ENCODE results near the gene AHDC1. TPM values are rescaled to one million over a fixed set of nuclear protein-coding genes. Genes with fewer than 3 reads are reported as not detected.

The AHDC1 gene
- total RNA-seq, 1 donor from 2014 or later: 40.1 TPM

- H3K4me3 ChIP-seq: peak overlapping the region; percentile 33
- TF ChIP-seq, protein P1, sequence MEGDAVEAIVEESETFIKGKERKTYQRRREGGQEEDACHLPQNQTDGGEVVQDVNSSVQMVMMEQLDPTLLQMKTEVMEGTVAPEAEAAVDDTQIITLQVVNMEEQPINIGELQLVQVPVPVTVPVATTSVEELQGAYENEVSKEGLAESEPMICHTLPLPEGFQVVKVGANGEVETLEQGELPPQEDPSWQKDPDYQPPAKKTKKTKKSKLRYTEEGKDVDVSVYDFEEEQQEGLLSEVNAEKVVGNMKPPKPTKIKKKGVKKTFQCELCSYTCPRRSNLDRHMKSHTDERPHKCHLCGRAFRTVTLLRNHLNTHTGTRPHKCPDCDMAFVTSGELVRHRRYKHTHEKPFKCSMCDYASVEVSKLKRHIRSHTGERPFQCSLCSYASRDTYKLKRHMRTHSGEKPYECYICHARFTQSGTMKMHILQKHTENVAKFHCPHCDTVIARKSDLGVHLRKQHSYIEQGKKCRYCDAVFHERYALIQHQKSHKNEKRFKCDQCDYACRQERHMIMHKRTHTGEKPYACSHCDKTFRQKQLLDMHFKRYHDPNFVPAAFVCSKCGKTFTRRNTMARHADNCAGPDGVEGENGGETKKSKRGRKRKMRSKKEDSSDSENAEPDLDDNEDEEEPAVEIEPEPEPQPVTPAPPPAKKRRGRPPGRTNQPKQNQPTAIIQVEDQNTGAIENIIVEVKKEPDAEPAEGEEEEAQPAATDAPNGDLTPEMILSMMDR (IDR thresholded peaks at IDR 0.05; ENCODE audit: borderline replicate concordance): no peak
- no peak for DNase-seq
- H3K36me3 ChIP-seq: no peaks in the 10 kb centered on the region
- H3K27me3 ChIP-seq (ENCODE audit: low read depth): no peaks in the 10 kb centered on the region
- intact Hi-C loops (cut with micrococcal nuclease): no loop called here
- no peaks in the 10 kb centered on the region for H3K9me3 ChIP-seq (replicated peaks)
- H3K27ac ChIP-seq (replicated peaks): peak overlapping the region; percentile 98
- H3K4me1 ChIP-seq: peaks cover 100% of the 10 kb centered on the region
Observed at GRCh38 chr1:27592232-27592930, 11.6 kb downstream of the AHDC1 start.

- Histone ChIP-seq H3K9me3 (replicated peaks) (no peaks in the 10 kb centered on the region), H3K36me3 (no peaks in the 10 kb centered on the region), H3K4me1 (peaks cover 100% of the 10 kb centered on the region), H3K4me3 (peak overlapping the region; percentile 9), H3K27ac (replicated peaks) (peak overlapping the region; percentile 98), H3K27me3 (ENCODE audit: low read depth) (no peaks in the 10 kb centered on the region)
- no peak for DNase-seq
- TF ChIP-seq, protein P1 (IDR thresholded peaks at IDR 0.05; ENCODE audit: borderline replicate concordance): no peak
- intact Hi-C loops (cut with micrococcal nuclease): no loop called here
Observed at GRCh38 chr1:27591622-27592021, 12.3 kb downstream of the AHDC1 start.

DNA sequence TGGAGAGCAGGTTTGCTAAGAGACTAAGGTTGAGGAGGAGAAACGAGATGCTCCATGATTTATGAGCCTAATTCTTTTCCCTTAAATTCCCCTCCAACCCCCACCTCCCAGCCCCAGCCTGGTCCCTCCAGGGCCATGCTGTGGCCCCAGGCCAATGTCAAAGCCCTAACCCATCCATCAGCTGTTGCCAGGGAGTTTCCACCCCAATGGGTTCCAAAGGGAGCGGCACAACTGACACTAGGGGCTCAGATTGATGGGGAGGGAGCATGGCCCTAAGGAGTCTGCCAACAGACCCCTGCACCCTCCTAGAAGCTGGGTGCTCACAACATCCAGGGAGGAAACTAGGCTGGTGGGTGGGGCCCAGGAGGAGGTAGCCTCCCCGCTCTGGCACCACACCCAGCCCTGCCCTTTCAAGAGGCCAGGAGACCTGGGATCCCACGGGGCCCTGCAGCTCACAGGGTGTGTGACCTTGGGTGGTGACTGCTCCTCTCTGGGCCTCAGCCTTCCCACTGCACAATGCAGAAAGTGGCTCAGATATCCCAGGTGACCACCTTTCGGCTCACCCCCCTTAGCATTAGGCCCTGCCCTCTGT, 12.9 kb downstream of the AHDC1 start:
- Histone ChIP-seq H3K9me3 (replicated peaks) (no peaks in the 10 kb centered on the region), H3K27ac (replicated peaks) (peak overlapping the region; percentile 98), H3K4me1 (peaks cover 100% of the 10 kb centered on the region), H3K27me3 (ENCODE audit: low read depth) (no peaks in the 10 kb centered on the region), H3K36me3 (no peaks in the 10 kb centered on the region), H3K4me3 (peak overlapping the region; percentile 9)
- DNase-seq: no peak
- intact Hi-C loops (cut with micrococcal nuclease): no loop called here
- TF ChIP-seq, protein P1 (IDR thresholded peaks at IDR 0.05; ENCODE audit: borderline replicate concordance): no peak

GRCh38 chr1:27589841-27590426, 14.0 kb downstream of the AHDC1 start:
- DNase-seq: no peak
- H3K4me3 ChIP-seq: peak overlapping the region; percentile 9
- TF ChIP-seq, protein P1 (IDR thresholded peaks at IDR 0.05; ENCODE audit: borderline replicate concordance): no peak
- no peaks in the 10 kb centered on the region for H3K9me3 ChIP-seq (replicated peaks)
- no peaks in the 10 kb centered on the region for H3K27me3 ChIP-seq (ENCODE audit: low read depth)
- no peaks in the 10 kb centered on the region for H3K36me3 ChIP-seq
- intact Hi-C loops (cut with micrococcal nuclease): no loop called here
- H3K4me1 ChIP-seq: peaks cover 100% of the 10 kb centered on the region
- peak overlapping the region; percentile 98 for H3K27ac ChIP-seq (replicated peaks)

DNA sequence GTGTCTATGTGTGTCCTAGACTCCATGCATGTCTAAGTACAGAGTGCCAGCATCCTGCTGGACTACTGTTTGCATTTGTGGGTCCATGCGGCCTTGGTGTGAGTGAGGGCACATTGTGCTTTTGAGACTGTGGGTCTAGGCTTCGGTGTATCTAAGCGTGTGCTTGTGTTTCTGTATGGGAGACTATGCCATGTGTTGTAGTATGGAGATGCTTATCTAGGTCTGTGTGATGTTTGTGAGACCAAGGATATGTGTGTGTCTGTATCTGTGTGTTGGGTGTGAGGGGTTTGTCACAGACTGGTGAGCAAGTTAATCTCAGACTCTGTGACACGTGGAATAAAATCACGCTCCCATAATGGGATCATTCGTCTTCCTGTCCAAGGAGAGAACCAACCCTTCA, 14.5 kb downstream of the AHDC1 start:
- TF ChIP-seq, protein P1 (IDR thresholded peaks at IDR 0.05; ENCODE audit: borderline replicate concordance): no peak
- peaks cover 100% of the 10 kb centered on the region for H3K4me1 ChIP-seq

More for the DNA sequence above, 14.5 kb downstream of the AHDC1 start:
- Histone ChIP-seq H3K9me3 (replicated peaks) (no peaks in the 10 kb centered on the region), H3K27ac (replicated peaks) (peak overlapping the region; percentile 98), H3K4me3 (peak overlapping the region; percentile 9), H3K27me3 (ENCODE audit: low read depth) (no peaks in the 10 kb centered on the region), H3K36me3 (no peaks in the 10 kb centered on the region)
- intact Hi-C loops (cut with micrococcal nuclease): no loop called here
- DNase-seq: no peak

Measured in left ventricle myocardium inferior (tissue), 1 donor.